A549 (cell line): Measurements from ENCODE around the gene LRRC1. TPM values are rescaled to one million over a fixed set of nuclear protein-coding genes. Genes with fewer than 3 reads are reported as not detected.

Experiments
- ATAC-seq, 2 experiments: fragments of 200-7000 bp in 1 of 2; fragments of >200 bp in 1 of 2; cut with Nextera tagmentation in 1 of 2; cut with Tn5 transposase in 1 of 2; 3 replicates each; pipeline versions ENCODE4 v1.8.0 to v1.9.1; 2018 to 2020; ENCODE audit warnings: mild to moderate bottlenecking in 1 of 2, moderate library complexity in 1 of 2
- CTCF ChIA-PET: fragments of 300-600 bp; sonication (Branson Sonifier 250); formaldehyde crosslinking; extraction: SDS; loops from one replicate; lab custom pipeline; 2021; ENCODE audit warnings: antibody characterized with exemption, inconsistent platforms; lab: Yijun Ruan, JAX
- POLR2A ChIA-PET: fragments of 350-600 bp; formaldehyde crosslinking; extraction: SDS; loops from one replicate; lab custom pipeline; 2021; ENCODE audit warnings: antibody characterized with exemption, inconsistent platforms; lab: Yijun Ruan, JAX
- DNase-seq, 2 experiments: peaks; one replicate each; pipeline versions ENCODE4 v3.0.0 to v3.0.0-alpha.2; 2011 to 2016; ENCODE audit warnings: low read depth in 1 of 2, low spot score in 1 of 2
- FAIRE-seq: peaks from 2 replicates; lab custom pipeline; 2011; peaks lifted over from hg19 to GRCh38; lab: Jason Lieb, UNC
- H3K27ac ChIP-seq, 2 experiments: fragments of >200 bp; sonication (Bioruptor Twin); formaldehyde crosslinking; 3 replicates each; pipeline ENCODE4 v1.5.1; 2016 to 2017
- H3K4me1 ChIP-seq: fragments of >200 bp; sonication (Bioruptor Twin); formaldehyde crosslinking; 3 replicates; pipeline ENCODE4 v1.6.1; 2016
- H3K4me2 ChIP-seq: fragments of >200 bp; sonication (Bioruptor Twin); formaldehyde crosslinking; 3 replicates; pipeline ENCODE4 v1.6.1; 2016
- H3K4me3 ChIP-seq: fragments of >200 bp; sonication (Bioruptor Twin); formaldehyde crosslinking; 3 replicates; pipeline ENCODE4 v1.5.1; 2016
- H3K9me3 ChIP-seq: fragments of >200 bp; sonication (Bioruptor Twin); formaldehyde crosslinking; 3 replicates; pipeline ENCODE4 v1.6.1; 2016
- BHLHE40 ChIP-seq: IDR thresholded peaks from 2 replicates; pipeline ENCODE4 v1.6.1; 2012; ENCODE audit warnings: low read depth, low read length, inconsistent platforms
- CBX8 ChIP-seq: fragments of 200-600 bp; sonication (generic); IDR thresholded peaks from 2 replicates; pipeline ENCODE4 v1.6.1; 2016
- CEBPB ChIP-seq, 2 experiments: fragments of >200 bp in 1 of 2; sonication (Bioruptor Twin) in 1 of 2; formaldehyde crosslinking in 1 of 2; IDR thresholded peaks; 2 replicates each; pipeline ENCODE4 v1.6.1; 2012 to 2016
- EP300 ChIP-seq, 2 experiments: fragments of >200 bp; sonication (Bioruptor Twin); formaldehyde crosslinking; IDR thresholded peaks; 2 replicates in 1 of 2; 3 replicates in 1 of 2; pipeline ENCODE4 v1.6.1; 2016 to 2017
- ESRRA ChIP-seq: fragments of 150-350 bp; IDR thresholded peaks from 2 replicates; pipeline ENCODE4 v1.6.1; 2014; ENCODE audit warnings: mild to moderate bottlenecking, low read length, borderline replicate concordance
- FOXS1 ChIP-seq: fragments of 250-450 bp; sonication (Bioruptor Pico); IDR thresholded peaks from 2 replicates; pipeline ENCODE4 v1.5.0; 2020; ENCODE audit warnings: mild to moderate bottlenecking, moderate library complexity
- HES2 ChIP-seq: fragments of >200 bp; sonication (Bioruptor Twin); formaldehyde crosslinking; IDR thresholded peaks from 2 replicates; pipeline ENCODE4 v1.6.1; 2016
- HEYL ChIP-seq: fragments of 250-450 bp; sonication (Bioruptor Pico); IDR thresholded peaks from 2 replicates; pipeline ENCODE4 v1.8.0; 2021; ENCODE audit warnings: mild to moderate bottlenecking, moderate library complexity
- HMGXB4 ChIP-seq: fragments of 250-450 bp; sonication (Bioruptor Pico); IDR thresholded peaks from 2 replicates; pipeline ENCODE4 v1.5.0; 2021; ENCODE audit warnings: mild to moderate bottlenecking, moderate library complexity, borderline replicate concordance
- HOXB13 ChIP-seq: fragments of 250-450 bp; sonication (Bioruptor Pico); IDR thresholded peaks from 2 replicates; pipeline ENCODE4 v1.5.0; 2020; ENCODE audit warnings: low read depth, mild to moderate bottlenecking, moderate library complexity
- HOXB5 ChIP-seq: fragments of 250-450 bp; sonication (Bioruptor Pico); IDR thresholded peaks from 2 replicates; pipeline ENCODE4 v1.5.0; 2020; ENCODE audit warnings: mild to moderate bottlenecking, moderate library complexity
- JUN ChIP-seq, 2 experiments: fragments of >200 bp; sonication (Bioruptor Twin); formaldehyde crosslinking; IDR thresholded peaks; 2 replicates in 1 of 2; 3 replicates in 1 of 2; pipeline ENCODE4 v1.6.1; 2016 to 2017
- KDM5A ChIP-seq: fragments of 200-600 bp; sonication (generic); IDR thresholded peaks from 2 replicates; pipeline ENCODE4 v1.6.1; 2016; ENCODE audit warnings: antibody characterized with exemption, mild to moderate bottlenecking
- MAFK ChIP-seq: fragments of 450-650 bp; IDR thresholded peaks from 2 replicates; pipeline ENCODE4 v1.6.1; 2014; ENCODE audit not compliant: partially characterized antibody
- POLR2A ChIP-seq: IDR thresholded peaks from 2 replicates; pipeline ENCODE4 v1.6.1; 2012; ENCODE audit warnings: mild to moderate bottlenecking, low read length
- POLR2AphosphoS2 ChIP-seq: conservative IDR thresholded peaks from 2 replicates; pipeline ENCODE4 v1.6.1; 2012; ENCODE audit warnings: low read length, improper control_type of control experiment, inconsistent platforms
- RCOR1 ChIP-seq: fragments of 150-350 bp; IDR thresholded peaks from 2 replicates; pipeline ENCODE4 v1.6.1; 2014; ENCODE audit warnings: antibody characterized with exemption, low read length, low read depth
- RNF2 ChIP-seq: fragments of 200-600 bp; sonication (generic); IDR thresholded peaks from 2 replicates; pipeline ENCODE4 v1.6.1; 2016; ENCODE audit warnings: low read depth, mild to moderate bottlenecking, antibody characterized with exemption, moderate library complexity, borderline replicate concordance
- ZC3H11A ChIP-seq: fragments of 450-650 bp; IDR thresholded peaks from 2 replicates; pipeline ENCODE4 v1.6.1; 2014; ENCODE audit warnings: antibody characterized with exemption, mild to moderate bottlenecking
- ZFP36 ChIP-seq: fragments of 450-650 bp; IDR thresholded peaks from 2 replicates; pipeline ENCODE4 v1.6.1; 2014; ENCODE audit warnings: borderline replicate concordance; ENCODE audit not compliant: partially characterized antibody
- ZNF302 ChIP-seq: fragments of 250-450 bp; sonication (Bioruptor Pico); IDR thresholded peaks from 2 replicates; pipeline ENCODE4 v1.9.0; 2021; ENCODE audit warnings: inconsistent platforms, mild to moderate bottlenecking, moderate library complexity
- WGBS: methylation state at CpG from one replicate; pipeline ENCODE4 v1.1.6; 2017; ENCODE audit errors: missing lambda C conversion rate; 5-methylcytosine and 5-hydroxymethylcytosine counted together
- polyA plus RNA-seq, 4 experiments: library from polyadenylated mRNA; depleted of rRNA in 3 of 4; stranded (reverse); fragments of >200 nt; fragmentation: RNase III in 1 of 4; extraction: RNeasy Plus Mini Kit Qiagen cat#74134 plus additional on column Dnase treatment in 1 of 4; gene quantifications; 2 replicates in 3 of 4; 3 replicates in 1 of 4; pipeline ENCODE4 v1.2.3, GENCODE V29; 2011 to 2017

The LRRC1 gene
- polyA plus RNA-seq, 2 of the 4 experiments (the other 2 are of a cell fraction) = 5.2 to 8.0 TPM

DNA sequence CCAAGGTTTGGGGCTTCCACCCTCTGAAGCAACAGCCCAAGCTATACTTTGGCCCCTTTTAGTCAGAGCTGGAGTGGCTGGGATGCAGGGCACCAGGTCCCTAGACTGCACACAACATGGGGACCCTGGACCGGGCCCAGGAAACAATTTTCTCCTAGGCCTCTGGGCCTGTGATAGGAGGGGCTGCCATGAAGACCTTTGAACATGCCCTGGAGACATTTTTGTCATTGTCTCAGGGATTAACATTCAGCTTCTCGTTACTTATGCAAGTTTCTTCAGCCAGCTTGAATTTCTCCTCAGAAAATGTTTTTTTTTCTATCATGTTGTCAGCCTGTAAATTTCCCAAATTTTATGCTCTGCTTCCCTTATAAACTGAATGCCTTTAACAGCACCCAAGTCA is 82.3 kb downstream of the LRRC1 start (continued):
- TF ChIP-seq BHLHE40 (no peak), RNF2 (no peak), HEYL (no peak), ZFP36 (no peak), HOXB5 (CRISPR knock-in tag) (no peak)

GRCh38 chr6:53878808-53879207 is 84.0 kb downstream of the LRRC1 start:
- POLR2A ChIA-PET = no interaction called here

GRCh38 chr6:53879608-53880007 is 84.8 kb downstream of the LRRC1 start:
- WGBS = 62% methylated on average over 4 of the region's 4 CpGs
- FAIRE-seq (no peak), ATAC-seq (no peak)
- TF ChIP-seq ZFP36 (no peak), RCOR1 (no peak), FOXS1 (CRISPR knock-in tag) (no peak), CEBPB (IDR thresholded peaks at IDR 0.05) (no peak), POLR2A (no peak), ZNF302 (CRISPR knock-in tag) (no peak), JUN (IDR thresholded peaks at IDR 0.05) (no peak), HES2 (no peak), HEYL (no peak), CBX8 (no peak)
- TF ChIP-seq, all 56 proteins: peak for 0
- Histone ChIP-seq H3K4me3 (no peak overlapping the region), H3K9me3 (no peaks in the 10 kb centered on the region), H3K4me2 (no peak overlapping the region), H3K4me1 (no peaks in the 10 kb centered on the region), H3K27ac (no peak overlapping the region)
- ChIA-PET POLR2A (interaction anchor here (0.6 kb wide), 1 partner anchor 9 kb away, joined by 3 read pairs; no protein-coding TSS in a partner anchor), CTCF (interaction anchor here (1.0 kb wide), 1 partner anchor 40 kb away, joined by 3 read pairs; no protein-coding TSS in a partner anchor)
- no peak for DNase-seq

More at GRCh38 chr6:53878808-53879207, 84.0 kb downstream of the LRRC1 start:
- WGBS = 90% methylated on average over 2 of the region's 2 CpGs
- H3K4me1 ChIP-seq = no peaks in the 10 kb centered on the region
- H3K9me3 ChIP-seq = no peaks in the 10 kb centered on the region
- H3K4me3 ChIP-seq = no peak overlapping the region
- DNase-seq = no peak
- ATAC-seq = no peak
- no peak for FAIRE-seq
- CTCF ChIA-PET = no interaction called here
- H3K4me2 ChIP-seq = no peak overlapping the region
- TF ChIP-seq HOXB13 (CRISPR knock-in tag) = no peak
- no peak for TF ChIP-seq EP300 (IDR thresholded peaks at IDR 0.05)
- no peak overlapping the region for H3K27ac ChIP-seq

- H3K4me2 ChIP-seq = no peak overlapping the region
- H3K27ac ChIP-seq = no peak overlapping the region
- POLR2A ChIA-PET = no interaction called here
- ATAC-seq (no peak), FAIRE-seq (no peak), DNase-seq (no peak)
- no peaks in the 10 kb centered on the region for H3K4me1 ChIP-seq
- 88% methylated on average over 2 of the region's 2 CpGs for WGBS
- no peaks in the 10 kb centered on the region for H3K9me3 ChIP-seq
- CTCF ChIA-PET = no interaction called here
- no peak overlapping the region for H3K4me3 ChIP-seq
- TF ChIP-seq ZC3H11A (no peak), KDM5A (no peak), MAFK (no peak), HMGXB4 (no peak), ESRRA (no peak), POLR2AphosphoS2 (no peak)
These were observed 92.5 kb downstream of the LRRC1 start for GRCh38 chr6:53887316-53887715.
